HG03064 (cell line): Measurements from ENCODE around the gene ZBTB38.

Experiments used
- ATAC-seq: cut with Tn5 transposase; IDR thresholded peaks from one replicate; pipeline ENCODE4 v1.9.1; 2021; ENCODE audit warnings: low read depth; ENCODE audit not compliant: unreplicated experiment

The ZBTB38 gene

DNA sequence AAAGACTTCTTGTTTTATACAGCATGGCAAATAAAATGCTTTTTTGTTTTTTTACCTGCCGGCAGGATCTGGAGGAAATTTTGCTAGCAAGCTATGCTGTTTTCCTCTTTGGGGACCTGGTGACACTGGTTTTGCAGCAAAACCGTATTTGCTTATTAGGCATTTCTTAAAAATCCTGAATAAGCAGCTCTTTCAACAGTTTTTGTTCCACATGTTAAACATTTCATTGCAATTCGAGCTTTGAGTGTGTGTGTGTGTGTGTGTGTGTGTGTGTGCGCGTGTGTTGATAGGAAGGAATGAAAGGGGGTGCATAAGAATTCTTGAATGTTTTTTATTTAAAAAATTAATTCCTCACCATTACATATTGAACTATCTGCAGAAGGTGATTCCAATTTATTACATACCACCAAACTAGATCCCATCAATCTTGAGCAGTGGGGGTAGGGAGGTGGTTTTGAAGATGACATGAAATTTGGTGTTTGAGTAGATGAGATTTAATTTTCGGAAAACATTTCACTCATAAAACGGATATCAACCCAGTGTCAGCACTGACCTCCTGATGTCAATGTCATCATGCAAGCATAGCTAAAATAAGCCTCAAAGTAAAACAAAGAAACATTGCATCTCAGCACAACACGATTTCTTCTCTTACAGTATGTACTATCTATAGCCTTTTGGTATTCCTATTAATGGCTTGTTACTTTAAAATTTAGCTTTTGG is 17.3 kb downstream of the ZBTB38 start:
- ATAC-seq, result no peak

DNA sequence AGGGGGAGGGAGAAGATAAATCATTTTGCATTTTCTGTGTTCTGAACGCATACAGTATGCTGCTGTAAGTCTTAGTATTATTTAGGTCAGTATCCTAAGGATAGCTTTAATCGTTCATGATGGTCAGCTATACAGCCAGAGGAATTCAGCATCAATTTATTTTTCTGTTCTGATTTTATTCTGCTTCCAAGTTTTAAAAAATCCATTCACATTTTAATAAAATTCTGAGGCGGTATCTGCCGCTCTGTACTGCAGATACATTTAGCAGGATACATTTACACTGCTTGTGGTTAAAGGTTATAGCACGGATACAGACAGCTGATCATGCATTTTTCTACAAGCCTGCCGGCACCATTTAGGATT is 17.8 kb downstream of the ZBTB38 start:
- ATAC-seq, result no peak

DNA sequence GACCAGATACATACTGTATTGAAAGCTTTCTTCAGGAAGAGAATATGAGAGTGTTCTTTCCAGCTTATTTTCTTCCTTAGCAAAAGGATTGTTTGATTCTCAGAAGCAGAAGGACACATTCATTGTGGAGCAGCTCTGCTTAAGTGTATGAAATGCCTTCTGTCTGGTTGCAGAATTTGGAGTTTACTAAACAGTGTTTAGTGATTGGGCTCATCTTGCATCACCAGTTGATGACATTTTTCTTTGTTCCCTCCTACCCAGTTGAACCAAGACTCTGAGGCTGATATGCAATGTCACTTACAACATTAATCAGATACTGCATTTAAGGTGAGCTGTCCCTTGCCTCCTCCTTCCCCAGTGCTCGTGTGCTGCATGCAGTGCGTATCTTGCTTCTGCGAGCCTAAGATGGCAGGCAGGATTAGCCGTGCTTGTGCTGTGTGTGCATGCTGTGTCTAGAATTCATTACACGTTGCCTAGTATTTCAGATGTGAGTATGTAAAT is 18.4 kb downstream of the ZBTB38 start:
- no peak for ATAC-seq

DNA sequence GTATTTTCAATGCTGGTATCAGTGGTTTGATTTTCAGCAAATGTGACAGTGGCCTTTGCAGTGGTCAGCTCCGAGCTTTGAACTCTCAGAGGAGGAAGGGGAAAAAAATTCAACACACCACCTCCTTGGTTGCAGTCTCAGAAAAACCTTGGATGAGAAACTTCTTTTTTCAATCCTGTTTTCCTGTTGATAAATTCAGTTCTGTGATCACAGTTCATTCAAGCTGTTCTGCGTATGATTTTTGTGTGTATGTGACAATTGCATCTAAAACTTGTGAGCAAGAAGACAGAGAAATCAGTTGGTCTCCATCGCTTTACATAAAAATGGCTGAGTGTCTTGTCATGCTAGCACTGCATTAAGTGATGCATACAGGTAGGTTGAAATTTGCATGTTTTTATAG is 19.2 kb downstream of the ZBTB38 start:
- no peak for ATAC-seq

DNA sequence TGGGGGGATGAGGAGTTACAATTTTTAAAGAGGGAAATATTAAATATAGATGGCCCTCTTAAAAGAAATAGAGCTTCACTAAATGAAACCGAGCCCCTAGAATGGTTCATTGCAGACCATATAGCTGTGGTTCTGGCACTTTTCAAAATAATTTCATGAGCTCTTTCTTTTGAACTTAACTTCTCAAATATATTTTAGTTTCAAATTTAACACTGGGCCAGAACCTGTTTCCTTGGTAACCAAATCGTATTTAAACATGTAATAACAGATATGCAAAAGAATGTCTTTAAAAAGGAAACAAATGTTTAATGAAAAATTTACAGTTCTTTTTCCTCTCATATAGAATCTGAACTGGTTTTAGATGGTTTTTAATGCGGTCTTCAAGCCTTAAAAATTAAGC is 20.1 kb downstream of the ZBTB38 start:
- ATAC-seq, result no peak

DNA sequence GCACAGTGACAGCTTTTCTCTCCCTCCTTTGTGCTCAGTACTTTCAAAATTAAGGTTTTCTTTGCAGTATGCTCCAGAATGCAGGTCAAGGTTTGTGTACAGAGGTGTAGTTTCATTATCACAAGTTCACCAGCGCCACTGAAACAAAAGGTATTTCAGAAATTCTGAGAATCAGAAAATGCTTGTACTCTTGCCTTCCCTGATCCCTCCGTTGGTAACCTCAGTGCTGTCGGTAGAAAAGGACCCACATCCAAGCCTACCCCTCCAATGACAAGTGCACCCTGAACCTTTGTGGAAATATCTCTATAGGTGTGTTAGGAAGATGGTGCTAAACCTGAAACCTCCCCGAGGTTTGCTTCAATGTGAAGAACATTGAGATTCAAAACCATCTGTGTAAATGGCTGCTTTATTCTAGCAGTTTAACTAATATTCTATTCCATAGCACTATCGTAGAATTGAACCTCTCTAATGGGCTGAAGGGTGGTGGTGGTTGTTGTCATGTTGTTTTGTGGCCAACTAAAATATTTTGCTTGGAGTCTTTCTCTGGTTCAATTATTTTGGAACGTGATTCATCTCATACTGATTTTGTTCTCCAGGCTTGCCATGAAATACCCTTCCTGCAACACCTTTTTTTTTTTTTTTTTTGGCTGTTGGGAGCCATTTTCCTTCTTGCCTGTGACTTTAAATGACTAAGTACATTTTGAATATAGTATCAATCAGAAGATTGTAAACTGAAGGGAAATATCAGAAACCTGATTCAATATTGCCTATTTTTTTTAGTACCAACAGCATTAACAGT is 20.7 kb downstream of the ZBTB38 start:
- ATAC-seq, result no peak

DNA sequence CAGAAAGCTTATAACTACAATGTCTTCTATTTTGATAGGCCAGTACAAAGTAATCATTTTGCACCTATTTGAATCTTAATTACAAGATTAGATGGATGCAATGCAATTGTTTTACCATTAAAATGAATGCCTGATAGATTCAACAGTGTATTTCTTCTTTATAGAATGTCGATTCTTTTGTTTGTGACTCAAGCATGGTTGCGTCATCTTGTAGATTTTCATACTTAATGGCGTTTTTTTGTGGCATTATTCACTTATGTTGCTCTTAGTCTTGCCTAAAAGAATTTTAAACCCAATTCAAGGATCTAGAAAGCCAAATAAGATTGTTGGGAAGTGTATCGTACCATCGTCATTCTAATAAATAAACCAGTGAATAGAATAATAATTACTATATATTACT is 21.4 kb downstream of the ZBTB38 start:
- no peak for ATAC-seq

DNA sequence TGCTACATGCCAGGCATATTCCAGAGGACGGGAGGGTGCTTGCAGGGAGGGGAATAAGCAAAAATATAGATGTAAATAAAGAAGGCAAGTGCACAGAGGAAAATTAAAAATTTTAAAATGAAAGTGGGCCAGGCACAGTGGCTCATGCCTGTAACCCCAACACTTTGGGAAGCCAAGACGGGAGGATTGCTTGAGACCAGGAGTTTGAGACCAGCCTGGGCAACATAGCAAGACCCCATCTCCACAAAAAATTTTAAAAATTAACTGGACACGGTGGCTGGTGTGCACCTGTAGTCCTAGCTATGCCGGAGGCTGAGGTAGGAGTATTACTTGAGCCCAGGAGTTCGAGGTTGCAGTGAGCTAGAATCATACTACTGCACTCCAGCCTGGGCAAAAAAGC is 22.4 kb downstream of the ZBTB38 start:
- ATAC-seq, result no peak

DNA sequence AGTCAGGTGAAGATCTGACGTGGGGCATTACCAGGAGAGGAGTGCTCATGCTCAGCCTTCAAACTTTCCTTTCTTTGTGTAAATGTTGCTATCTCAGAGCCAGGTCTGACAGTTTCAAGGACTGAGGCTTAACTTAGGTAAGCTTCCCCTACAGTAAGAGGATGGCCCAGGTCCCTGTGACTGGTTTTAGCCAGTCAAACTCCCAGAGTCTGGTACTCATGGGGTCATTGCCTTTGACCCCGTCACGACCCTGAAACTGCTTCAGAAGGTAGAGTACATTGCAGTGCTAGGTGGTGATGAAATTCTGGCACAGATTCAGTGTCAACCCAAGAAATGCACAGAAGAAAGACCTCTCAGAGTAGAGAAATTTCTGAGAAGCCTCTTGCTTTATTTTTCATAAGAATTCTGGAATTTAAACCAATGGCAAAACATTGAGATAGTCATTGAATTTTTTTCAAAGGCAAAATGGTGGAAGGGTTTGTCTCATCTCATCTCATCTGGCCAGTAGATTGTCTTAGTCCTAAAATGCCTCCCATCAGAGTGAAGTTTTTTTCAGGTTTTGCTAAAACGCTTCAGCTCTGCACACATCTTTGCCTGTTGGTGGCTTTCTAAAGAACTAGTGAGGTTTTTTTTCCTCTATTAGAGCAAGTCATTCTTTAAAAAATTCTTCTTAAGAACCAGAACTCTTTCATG is 23.1 kb downstream of the ZBTB38 start:
- ATAC-seq, result no peak

DNA sequence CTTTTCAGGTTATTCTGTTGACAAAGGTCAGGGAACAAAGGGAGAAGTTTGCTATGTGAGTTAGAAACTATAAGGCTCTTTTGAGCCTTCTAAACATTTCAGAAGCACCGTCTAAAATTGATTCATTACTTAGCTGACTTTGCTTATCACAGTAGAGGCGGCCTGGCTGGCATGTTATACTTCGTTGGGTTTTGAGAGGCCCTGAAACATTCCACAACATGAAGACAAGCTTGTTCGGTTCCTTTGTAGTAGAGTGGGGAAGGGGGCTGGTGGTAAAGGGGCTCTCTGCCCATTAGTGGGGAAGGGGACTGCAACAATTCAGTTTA is 23.6 kb downstream of the ZBTB38 start:
- no peak for ATAC-seq

DNA sequence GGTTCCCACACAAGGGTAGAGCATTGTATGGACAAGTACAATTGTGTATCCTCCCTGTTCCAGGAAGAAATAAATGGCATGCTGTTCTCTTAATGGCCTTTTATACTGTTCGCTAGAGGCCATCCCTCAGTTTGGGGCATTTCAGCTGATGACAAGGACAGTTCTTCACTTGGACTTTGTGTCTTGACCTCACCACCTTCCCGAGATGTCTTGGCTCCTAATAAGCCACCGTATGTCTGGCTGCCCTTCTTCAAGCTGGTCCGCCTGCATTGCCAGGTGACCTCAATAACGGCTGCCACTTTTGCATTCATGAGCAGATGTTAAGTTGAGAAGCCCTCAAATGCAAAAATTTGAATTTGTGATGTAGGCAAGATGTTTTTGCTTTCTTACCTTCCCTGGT is 24.1 kb downstream of the ZBTB38 start:
- no peak for ATAC-seq

DNA sequence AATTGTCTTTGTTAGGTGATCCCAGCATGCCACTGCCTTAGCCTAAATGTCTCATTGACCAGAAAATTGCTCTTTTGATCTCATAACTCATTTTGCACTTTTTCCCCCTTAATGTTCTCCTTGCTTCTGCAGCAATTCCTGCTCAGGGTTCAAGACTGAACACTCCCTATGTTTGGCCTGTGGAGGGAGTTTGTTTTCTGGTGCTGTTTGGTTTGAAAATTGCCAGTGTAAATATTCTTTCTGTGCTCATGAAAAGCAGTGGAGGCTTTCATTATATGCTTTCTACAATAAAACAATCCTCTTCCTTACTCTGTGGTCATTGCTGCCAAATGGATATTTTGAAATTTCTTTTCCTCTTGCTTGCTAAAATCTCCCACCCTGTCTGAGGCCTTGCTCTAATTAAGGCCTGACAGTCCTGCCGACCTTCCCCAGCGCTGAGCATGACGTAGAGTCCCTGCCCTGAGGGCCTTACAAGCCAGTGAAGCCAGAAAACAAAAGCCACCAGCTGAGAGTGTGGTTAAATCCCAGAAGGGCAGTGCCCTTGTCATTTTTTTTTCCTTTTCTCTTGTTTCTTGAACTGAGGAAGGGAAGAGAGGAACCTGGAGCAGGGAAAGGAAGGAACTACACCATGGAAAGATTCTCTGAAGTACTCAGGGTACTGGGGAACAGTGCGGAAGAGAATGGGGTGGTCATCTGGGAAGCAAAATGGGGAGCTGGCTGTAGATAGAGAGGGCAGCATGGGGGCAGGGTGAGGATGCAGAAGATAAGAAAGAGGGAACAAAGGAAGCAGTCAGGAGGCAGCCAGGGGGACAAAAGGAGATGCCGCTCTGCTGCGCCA is 24.8 kb downstream of the ZBTB38 start:
- no peak for ATAC-seq

DNA sequence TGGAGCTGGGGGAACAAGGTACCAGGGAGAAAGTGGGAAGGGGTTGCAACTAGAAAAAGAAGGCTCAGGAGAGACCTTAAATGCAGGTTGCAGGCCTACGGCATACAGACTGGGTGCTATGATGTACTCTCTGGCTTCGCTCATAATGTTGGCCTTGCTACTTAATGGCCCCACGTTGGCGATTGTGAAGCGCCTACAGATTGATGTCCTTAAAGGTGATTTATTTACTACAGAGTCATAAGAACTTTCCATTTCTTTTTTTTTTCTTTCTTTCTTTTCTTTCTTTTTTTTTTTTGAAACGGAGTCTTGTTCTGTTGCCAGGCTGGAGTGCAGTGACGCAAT is 25.4 kb downstream of the ZBTB38 start:
- ATAC-seq, result no peak

DNA sequence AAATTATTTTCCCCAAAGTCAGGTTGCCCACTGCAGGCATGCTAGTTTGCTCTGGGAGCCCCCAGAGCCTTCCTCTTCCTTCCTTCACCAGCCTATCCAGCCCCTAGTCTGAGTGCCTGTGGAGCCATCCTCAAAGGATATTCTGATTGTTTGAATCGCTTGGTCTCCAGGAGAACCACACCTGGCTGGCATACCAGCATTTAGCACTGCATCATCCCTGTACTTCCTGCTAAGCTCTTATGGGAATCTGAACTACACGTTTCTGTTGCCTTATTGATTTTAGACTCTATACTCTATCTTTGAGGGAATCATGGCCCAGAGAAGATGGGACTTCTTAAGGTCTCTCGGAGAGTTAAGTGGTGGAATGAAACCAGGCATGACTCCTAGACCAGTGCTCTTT is 26.3 kb downstream of the ZBTB38 start:
- no peak for ATAC-seq

DNA sequence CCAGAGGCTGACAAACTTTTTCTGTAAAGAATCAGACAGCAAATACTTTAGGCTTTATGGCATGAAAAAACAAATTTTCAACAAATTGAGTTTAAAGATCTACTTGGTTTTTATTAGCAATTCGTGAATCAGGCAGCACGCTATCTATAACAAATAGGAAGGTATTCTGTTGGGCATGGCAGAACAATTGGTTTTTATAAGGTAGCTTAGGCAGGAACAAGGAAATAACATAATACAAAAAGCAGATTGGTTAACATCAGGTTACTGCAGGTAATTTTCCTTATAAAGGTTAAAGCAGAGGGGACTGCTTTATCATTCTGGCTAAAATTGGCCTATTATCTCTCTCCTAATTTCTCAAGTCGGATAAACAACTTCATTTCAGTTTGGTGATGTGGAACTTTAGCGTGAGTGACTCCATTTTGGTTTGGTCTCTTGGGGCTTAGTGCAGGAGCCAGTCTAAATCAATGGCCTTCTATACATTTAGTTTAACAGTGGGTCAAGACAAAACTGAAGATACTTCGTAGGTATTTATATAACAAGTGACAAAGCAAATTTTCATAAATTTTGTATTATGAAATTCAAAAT is 26.8 kb downstream of the ZBTB38 start:
- no peak for ATAC-seq

DNA sequence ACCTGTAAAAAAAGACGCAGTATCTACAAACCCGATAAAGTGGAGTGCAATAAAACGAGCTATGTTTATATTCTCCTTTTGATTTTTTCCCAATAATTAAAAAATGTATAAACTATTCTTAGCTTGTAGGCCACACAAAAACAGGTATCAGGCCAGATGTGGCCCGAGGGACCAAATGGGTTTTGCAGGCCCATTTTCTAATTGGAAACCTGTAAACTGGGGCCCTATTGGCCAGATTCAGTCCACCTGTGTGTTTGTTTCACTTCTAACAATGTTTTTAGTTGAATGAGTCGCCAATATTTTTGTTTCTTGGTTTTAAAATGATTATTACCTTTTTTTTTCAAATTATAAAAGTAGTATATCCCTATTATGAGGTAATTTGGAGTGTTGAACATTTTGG is 29.7 kb downstream of the ZBTB38 start:
- no peak for ATAC-seq

DNA sequence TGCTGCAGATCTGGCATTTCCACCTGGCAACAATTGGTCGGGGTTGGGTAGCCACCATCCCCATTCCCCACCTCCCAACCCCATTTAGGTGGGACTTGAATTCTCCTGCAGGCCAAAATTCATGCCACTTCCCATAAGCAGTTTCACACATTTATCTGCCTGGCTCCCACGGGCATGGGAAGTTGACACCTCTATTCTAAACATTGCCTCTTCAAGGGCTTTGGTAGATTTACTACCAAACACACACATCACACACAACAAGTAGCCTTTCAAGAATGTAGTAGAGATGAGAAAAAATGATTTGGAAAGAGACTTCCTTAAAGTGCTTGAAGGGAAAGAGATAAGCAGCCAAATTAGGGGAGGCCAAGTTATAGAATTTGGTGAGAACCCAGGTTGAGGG is 30.9 kb downstream of the ZBTB38 start:
- no peak for ATAC-seq

DNA sequence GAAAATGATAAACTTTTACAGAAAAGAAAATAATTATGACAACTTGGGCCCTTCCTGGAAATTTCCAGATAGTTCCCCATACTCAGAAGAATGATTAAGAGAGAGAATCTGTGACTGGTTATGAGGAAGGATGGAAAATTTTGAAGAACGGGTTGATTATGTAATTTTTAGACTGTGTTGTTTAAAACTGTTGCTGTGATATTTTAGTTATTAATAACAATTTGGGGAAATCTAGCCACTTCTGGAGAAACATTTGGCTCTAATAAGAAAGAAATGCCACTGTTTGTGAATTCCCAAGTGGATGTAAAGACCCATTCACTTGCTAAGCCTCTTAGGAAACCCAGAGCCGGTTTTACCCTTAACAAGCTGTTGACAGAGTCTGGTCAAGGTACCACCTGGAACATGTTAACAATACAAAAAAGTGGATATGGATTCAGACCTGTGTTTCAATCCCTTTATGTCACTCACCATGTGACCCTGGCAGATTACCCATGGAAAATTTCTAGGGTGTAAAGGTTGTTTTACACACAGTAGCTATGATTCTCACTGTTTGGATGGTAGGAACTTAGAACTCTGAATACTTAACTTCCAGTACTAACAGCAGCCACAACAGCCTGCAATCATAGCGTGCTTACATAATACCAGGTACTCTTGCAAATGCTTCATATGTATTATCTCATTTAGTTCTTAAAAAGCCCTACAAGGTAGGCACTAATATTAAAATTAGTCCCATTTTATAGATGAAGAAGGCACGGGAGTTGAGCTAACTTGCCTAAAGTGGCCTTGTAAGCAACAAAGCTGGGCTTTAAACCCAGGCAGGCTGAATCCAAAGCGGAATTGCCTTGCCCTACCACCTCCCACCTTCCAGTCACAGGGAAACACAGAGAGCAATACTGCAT is 32.0 kb downstream of the ZBTB38 start:
- no peak for ATAC-seq

DNA sequence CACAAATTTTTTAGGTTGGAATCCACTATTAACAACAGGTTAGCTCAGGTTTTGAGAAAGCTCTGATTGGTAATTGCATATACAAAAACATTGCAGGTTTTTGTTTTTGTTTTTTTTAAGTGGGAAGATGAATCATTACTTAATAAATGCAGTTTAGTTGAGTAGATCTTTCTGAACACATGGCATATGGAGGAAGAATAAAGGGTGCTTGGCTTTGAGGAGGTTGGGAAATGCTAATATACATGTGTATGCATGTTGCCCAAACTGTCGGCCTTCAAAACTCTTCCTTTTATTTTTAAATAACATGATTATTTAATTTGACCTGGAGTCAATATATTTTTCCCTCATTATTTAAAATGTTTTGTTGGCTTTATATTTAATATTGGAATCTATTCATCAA is 32.8 kb downstream of the ZBTB38 start:
- no peak for ATAC-seq
